ENCODE results near the gene HPCAL1. TPM values are rescaled to one million over a fixed set of nuclear protein-coding genes. Genes with fewer than 3 reads are reported as not detected.

The HPCAL1 gene
- total and polyA plus RNA-seq, 2 of the 8 experiments (the other 6 are each of a cell fraction or from before 2014, with no cell fraction given) = 5.8 to 8.6 TPM

GRCh38 chr2:10417551-10418335 lies 115.0 kb downstream of the HPCAL1 start:
- Histone ChIP-seq H3K14ac (ENCODE audit: insufficient read length) (no peak overlapping the region), H2BK20ac (ENCODE audit: low read length) (no peak overlapping the region), H4K91ac (replicated peaks; ENCODE audit: insufficient read length, low read length) (no peak overlapping the region), H3K23me2 (ENCODE audit: low read depth, low read length) (no peaks in the 10 kb centered on the region), H2AFZ (ENCODE audit: low read length) (no peak overlapping the region), H3K4me2 (ENCODE audit: insufficient read depth in 1 of 2, low read depth in 2 of 2, low read length in 2 of 2) (no peak overlapping the region), H3K9ac (replicated peaks in 1 of 4; ENCODE audit: extremely low read depth in 1 of 4, low read depth in 3 of 4, low read length in 3 of 4) (no peak overlapping the region), H3K4ac (replicated peaks; ENCODE audit: insufficient read length, low read depth, low read length) (no peak overlapping the region), H2BK15ac (ENCODE audit: low read length) (no peak overlapping the region), H4K20me1 (replicated peaks in 1 of 2; ENCODE audit: control insufficient read depth in 1 of 2, insufficient read depth in 2 of 2, low read length in 2 of 2) (peaks cover 0 to 2% of the 10 kb centered on the region in 2 experiments), H2AK5ac (ENCODE audit: low read depth, low read length) (no peak overlapping the region), H3K56ac (replicated peaks; ENCODE audit: insufficient read length, low read depth, low read length) (no peak overlapping the region), H2BK12ac (ENCODE audit: low read depth, low read length) (no peak overlapping the region), H3K4me3 (ENCODE audit: extremely low read depth in 1 of 4, insufficient read depth in 2 of 4, low read depth in 3 of 4, low read length in 4 of 4) (no peak overlapping the region), H3K18ac (ENCODE audit: extremely low read depth, low read length) (no peak overlapping the region), H3K79me2 (ENCODE audit: control insufficient read depth in 1 of 2, insufficient read depth in 2 of 2, low read length in 2 of 2) (no peaks in the 10 kb centered on the region), H3K79me1 (ENCODE audit: low read depth, low read length) (no peaks in the 10 kb centered on the region), H3K27ac (ENCODE audit: low read depth, low read length) (no peak overlapping the region), H4K5ac (ENCODE audit: insufficient read length, low read depth, low read length) (no peak overlapping the region), H4K8ac (ENCODE audit: extremely low read depth, insufficient read depth, low read length) (no peak overlapping the region), H3K9me3 (ENCODE audit: insufficient read depth in 2 of 2, low read depth in 1 of 2, low read length in 1 of 2) (no peaks in the 10 kb centered on the region), H3K36me3 (ENCODE audit: control insufficient read depth in 2 of 4, insufficient read depth in 4 of 4, low read length in 3 of 4) (no peaks in the 10 kb centered on the region), H3K4me1 (replicated peaks in 1 of 4; ENCODE audit: control insufficient read depth in 3 of 4, insufficient read depth in 4 of 4, low read length in 3 of 4) (no peaks in the 10 kb centered on the region; a peak in 1 of 7 replicates), H2BK120ac (replicated peaks; ENCODE audit: low read depth, low read length) (no peak overlapping the region), H2BK5ac (ENCODE audit: low read depth, low read length) (no peak overlapping the region), H3K23ac (ENCODE audit: insufficient read length) (no peak overlapping the region), H3K27me3 (replicated peaks in 1 of 4; ENCODE audit: control insufficient read depth in 3 of 4, extremely low read depth in 1 of 4, insufficient read depth in 3 of 4, low read length in 3 of 4) (no peaks in the 10 kb centered on the region)
- 91% methylated on average over 6 of the region's 6 CpGs; no CpG with 5 or more reads in 1 of the 2 experiments for WGBS, 2 experiments (ENCODE audit: extremely low coverage in 1 of 2, insufficient coverage in 1 of 2, insufficient read length in 1 of 2, insufficient replicate concordance in 2 of 2, low coverage in 1 of 2, low lambda C conversion rate in 2 of 2, missing lambda C conversion rate in 1 of 2)
- FAIRE-seq (no peak), DNase-seq (ENCODE audit: low read depth in 1 of 2, low spot score in 2 of 2) (no peak)
- POLR2A ChIA-PET (ENCODE audit: partially characterized antibody) = interaction anchor here (0.6 to 1.8 kb wide), 3 partner anchors 18 to 200 kb away, joined by 3 to 5 read pairs (median 4); no protein-coding TSS in a partner anchor
- CTCF ChIA-PET (ENCODE audit: partially characterized antibody) = interaction anchor here (1.0 to 3.6 kb wide), 5 partner anchors 9 to 276 kb away, joined by 3 to 41 read pairs (median 4); no protein-coding TSS in a partner anchor
- no peak for TF ChIP-seq CTBP2 (IDR thresholded peaks at IDR 0.05; ENCODE audit: borderline replicate concordance, insufficient read depth, insufficient read length, low read length)
- no peak for TF ChIP-seq TAF1 (IDR thresholded peaks at IDR 0.05; ENCODE audit: low read depth, low read length)
- TF ChIP-seq GTF2F1 (IDR thresholded peaks at IDR 0.05; ENCODE audit: borderline replicate concordance, low read depth, low read length) = no peak
- no peak for TF ChIP-seq BACH1 (IDR thresholded peaks at IDR 0.05; ENCODE audit: low read length)
